Mesodermal cell (in vitro differentiated cells): ENCODE results near the gene DNM2.
"Not testable (repeated sequence)": the region's sequence is repeated elsewhere in the genome, so short reads cannot be mapped to it uniquely, and the experiment has no call there.

Experiments
- H3K27ac ChIP-seq: 2 replicates; pipeline ENCODE4 v1.7.0; 2013; ENCODE audit warnings: mild to moderate bottlenecking, low read depth, low read length, moderate library complexity; ENCODE audit not compliant: severe bottlenecking
- H3K36me3 ChIP-seq: 2 replicates; pipeline ENCODE4 v1.7.1; 2013; ENCODE audit warnings: mild to moderate bottlenecking, low read length, moderate library complexity; ENCODE audit not compliant: control insufficient read depth, insufficient read depth
- H3K4me1 ChIP-seq: one replicate; pipeline ENCODE4 v1.7.1; 2013; ENCODE audit warnings: mild to moderate bottlenecking, low read length; ENCODE audit not compliant: insufficient read depth, control insufficient read depth, poor library complexity, severe bottlenecking
- H3K4me3 ChIP-seq: 2 replicates; pipeline ENCODE4 v1.7.0; 2013; ENCODE audit warnings: low read length, control low read depth, mild to moderate bottlenecking; ENCODE audit not compliant: insufficient read depth, poor library complexity, severe bottlenecking; ENCODE audit errors: extremely low read depth
- H3K9me3 ChIP-seq: 2 replicates; pipeline ENCODE4 v1.7.1; 2013; ENCODE audit warnings: mild to moderate bottlenecking, low read length, moderate library complexity; ENCODE audit not compliant: control insufficient read depth
- WGBS, 2 experiments: methylation state at CpG; one replicate each; pipeline ENCODE4 v1.1.5; 2013; ENCODE audit warnings: missing lambda C conversion rate in 2 of 2; ENCODE audit not compliant: insufficient coverage in 2 of 2; 5-methylcytosine and 5-hydroxymethylcytosine counted together

DNM2 gene

GRCh38 chr19:10746437-10746836, 28.6 kb downstream of the DNM2 start:
- H3K4me3 ChIP-seq, H3K27ac ChIP-seq, H3K9me3 ChIP-seq, H3K36me3 ChIP-seq: not testable (repeated sequence)
- H3K4me1 ChIP-seq, result peaks cover 32% of the 10 kb centered on the region
- 89 to 96% methylated on average over 4 to 5 of the region's 8 CpGs for WGBS, 2 experiments

GRCh38 chr19:10747271-10747670, 29.4 kb downstream of the DNM2 start:
- 84 to 92% methylated on average over 6 of the region's 6 CpGs for WGBS, 2 experiments
- no peaks in the 10 kb centered on the region for H3K9me3 ChIP-seq
- peaks cover 1% of the 10 kb centered on the region for H3K36me3 ChIP-seq
- no peak overlapping the region for H3K27ac ChIP-seq
- peaks cover 32% of the 10 kb centered on the region for H3K4me1 ChIP-seq
- H3K4me3 ChIP-seq, result no peak overlapping the region

DNA sequence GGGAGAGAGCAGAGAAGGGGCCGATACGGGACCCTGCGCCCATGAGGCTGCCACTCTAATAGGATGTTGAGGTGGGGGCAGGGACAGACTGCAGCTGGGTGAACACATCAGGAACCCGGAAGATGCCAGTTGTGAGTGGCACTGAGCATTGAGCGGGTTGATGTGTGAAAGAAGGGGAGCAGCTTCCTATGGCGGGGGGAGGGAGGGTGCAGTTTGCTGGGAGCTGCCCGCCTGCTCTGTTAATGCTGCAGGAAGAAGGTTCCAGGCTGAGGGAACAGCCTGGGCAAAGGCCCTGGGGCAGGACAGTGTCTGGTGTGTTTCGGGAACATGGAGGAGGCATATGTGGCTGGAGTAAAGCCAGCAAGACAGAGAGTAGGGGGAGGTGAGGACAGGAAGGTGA, 29.8 kb downstream of the DNM2 start:
- Histone ChIP-seq H3K4me1 (peaks cover 34% of the 10 kb centered on the region), H3K4me3 (no peak overlapping the region), H3K9me3 (no peaks in the 10 kb centered on the region), H3K27ac (peak overlapping the region; percentile 41), H3K36me3 (no peaks in the 10 kb centered on the region)
- WGBS, 2 experiments, result 92 to 94% methylated on average over 5 to 7 of the region's 8 CpGs

DNA sequence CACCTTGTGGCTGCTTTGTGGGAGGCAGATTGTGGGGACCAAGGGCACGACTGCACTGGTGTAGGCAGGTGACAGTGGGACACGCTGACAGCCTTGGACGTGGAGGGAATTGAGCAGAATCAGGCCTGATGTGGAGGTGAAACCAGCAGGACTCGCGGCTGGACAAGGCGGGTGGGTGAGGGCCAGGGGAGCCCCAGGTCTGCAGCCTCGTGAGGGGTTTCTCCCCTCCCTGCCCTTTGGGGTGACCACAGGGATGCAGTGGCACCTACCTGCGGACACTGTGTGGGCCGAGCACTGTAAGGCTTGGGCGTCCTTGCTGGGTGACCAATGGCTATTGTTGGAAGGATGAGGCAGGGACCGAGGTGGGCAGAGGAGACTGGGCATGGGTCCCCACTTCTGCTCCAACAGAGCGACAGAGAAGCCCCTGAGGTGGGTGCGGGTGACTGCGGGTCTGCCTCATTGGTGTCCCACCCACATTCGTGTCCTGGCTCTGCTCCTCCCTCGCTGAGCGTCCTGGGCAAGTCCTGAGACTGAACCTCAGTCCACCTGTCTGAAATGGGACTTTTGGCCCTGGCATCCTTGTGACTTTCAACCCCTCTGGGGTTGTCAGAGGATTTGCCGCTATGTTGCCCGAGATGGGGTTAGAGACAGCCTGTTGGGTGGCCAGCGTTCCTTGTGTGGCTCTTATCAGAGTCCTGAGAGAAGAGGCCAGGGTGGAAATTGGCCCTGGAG, 30.5 kb downstream of the DNM2 start:
- H3K27ac ChIP-seq, result peak overlapping the region; percentile 59
- no peaks in the 10 kb centered on the region for H3K9me3 ChIP-seq
- no peaks in the 10 kb centered on the region for H3K36me3 ChIP-seq
- WGBS, 2 experiments, result 90 to 93% methylated on average over 14 to 20 of the region's 20 CpGs
- H3K4me1 ChIP-seq, result peaks cover 39% of the 10 kb centered on the region
- no peak overlapping the region for H3K4me3 ChIP-seq

DNA sequence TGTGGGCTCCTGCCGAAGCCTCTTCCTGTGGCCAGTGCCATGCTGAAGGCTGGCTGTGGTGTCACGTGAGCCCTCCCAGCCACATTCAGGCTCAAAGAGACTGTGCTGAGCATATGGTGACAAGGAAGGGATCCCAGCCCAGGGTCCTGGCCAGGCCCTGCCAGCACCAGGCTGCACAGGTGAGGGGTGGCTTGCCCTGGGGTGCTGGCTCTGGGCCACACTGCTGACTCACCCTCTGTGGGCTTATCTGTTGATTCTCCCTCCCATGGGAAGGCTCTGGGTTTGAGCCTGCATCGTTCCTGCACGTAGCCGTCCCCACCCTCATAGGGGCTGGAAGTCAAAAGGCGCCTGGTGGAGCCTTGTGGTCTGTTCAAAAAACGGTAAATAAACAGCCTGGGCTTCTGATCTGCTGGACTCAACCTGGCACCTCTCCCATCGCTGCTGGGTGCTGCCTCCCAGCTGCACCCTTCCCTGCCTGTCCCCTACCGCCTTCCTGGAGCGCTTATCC, 31.1 kb downstream of the DNM2 start:
- Histone ChIP-seq H3K9me3 (no peaks in the 10 kb centered on the region), H3K27ac (peak overlapping the region; percentile 66), H3K4me3 (no peak overlapping the region), H3K4me1 (peaks cover 37% of the 10 kb centered on the region), H3K36me3 (no peaks in the 10 kb centered on the region)
- WGBS, 2 experiments, result 86 to 93% methylated on average over 9 of the region's 10 CpGs

- WGBS, 2 experiments, result 90 to 96% methylated on average over 10 to 13 of the region's 13 CpGs
- Histone ChIP-seq H3K9me3 (no peaks in the 10 kb centered on the region), H3K27ac (peak overlapping the region; percentile 66), H3K4me1 (peaks cover 33% of the 10 kb centered on the region), H3K36me3 (peaks cover 3% of the 10 kb centered on the region), H3K4me3 (no peak overlapping the region)
Measured at GRCh38 chr19:10749435-10750384, 31.8 kb downstream of the DNM2 start.

DNA sequence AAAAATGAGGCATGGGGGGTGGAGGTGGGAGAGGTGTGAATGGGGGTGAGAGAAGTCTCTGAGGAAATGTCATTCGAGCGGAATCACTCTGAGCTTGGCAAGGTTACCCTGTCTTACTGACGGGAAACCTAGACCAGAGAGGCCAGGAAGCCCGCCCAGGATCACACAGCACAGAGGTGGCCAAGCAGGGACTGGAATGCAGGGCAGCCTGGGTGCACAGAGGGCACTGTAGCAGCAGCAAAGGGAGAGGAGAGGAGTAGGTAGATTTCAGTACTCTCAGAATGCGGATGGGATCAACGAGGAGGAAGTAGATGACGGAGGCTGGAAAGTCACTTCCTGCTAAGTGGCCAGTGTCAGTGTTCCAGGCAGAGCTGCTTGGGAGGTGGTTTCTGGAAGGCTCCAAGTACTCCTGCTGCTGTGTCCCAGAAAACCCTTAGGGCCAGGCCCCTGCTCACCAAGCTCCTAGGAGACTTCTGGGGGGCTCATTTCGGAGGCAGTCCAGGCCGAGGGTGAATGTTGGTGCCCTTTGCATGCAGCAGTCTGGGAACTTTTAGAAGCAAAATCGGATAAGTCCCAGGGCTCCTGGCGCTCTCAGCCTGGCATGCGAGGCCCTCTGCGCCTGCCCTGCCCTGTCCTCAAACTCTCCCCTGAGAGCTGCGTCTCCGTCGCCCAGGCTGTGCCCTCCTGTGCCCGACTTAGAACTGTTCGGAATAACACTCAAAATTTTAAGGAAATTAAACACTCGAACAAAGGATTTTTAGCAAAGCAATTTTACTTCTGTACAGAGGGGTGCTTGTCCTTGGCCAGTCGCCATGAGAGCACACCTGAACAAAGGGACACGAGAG, 33.5 kb downstream of the DNM2 start:
- 85% methylated on average over 18 to 20 of the region's 21 CpGs for WGBS, 2 experiments
- peaks cover 33% of the 10 kb centered on the region for H3K4me1 ChIP-seq
- H3K4me3 ChIP-seq, result no peak overlapping the region
- peaks cover 6% of the 10 kb centered on the region for H3K36me3 ChIP-seq
- H3K9me3 ChIP-seq, result no peaks in the 10 kb centered on the region
- H3K27ac ChIP-seq, result peak overlapping the region; percentile 32

GRCh38 chr19:10752237-10752912, 34.5 kb downstream of the DNM2 start:
- Histone ChIP-seq H3K36me3 (peaks cover 9% of the 10 kb centered on the region), H3K4me1 (peaks cover 32% of the 10 kb centered on the region), H3K27ac (peak overlapping the region; percentile 16), H3K4me3 (no peak overlapping the region), H3K9me3 (no peaks in the 10 kb centered on the region)
- 93 to 95% methylated on average over 7 to 8 of the region's 8 CpGs for WGBS, 2 experiments

GRCh38 chr19:10752913-10753704, 35.2 kb downstream of the DNM2 start:
- Histone ChIP-seq H3K4me1 (peaks cover 26% of the 10 kb centered on the region), H3K4me3 (no peak overlapping the region), H3K9me3 (no peaks in the 10 kb centered on the region), H3K36me3 (peaks cover 9% of the 10 kb centered on the region), H3K27ac (peak overlapping the region; percentile 59)
- WGBS, 2 experiments, result 85 to 92% methylated on average over 5 of the region's 10 CpGs
